SK-N-SH (cell line): ENCODE data around the gene AGMO. TPM values are rescaled to one million over a fixed set of nuclear protein-coding genes. Genes with fewer than 3 reads are reported as not detected.

Experiments used
- CTCF ChIA-PET: fragments of 300-600, 350-600 bp; formaldehyde crosslinking; extraction: SDS; loops from one replicate; lab custom pipeline; 2021; lab: Yijun Ruan, JAX
- POLR2A ChIA-PET: fragments of 350-600 bp; sonication (Branson Sonifier 250); formaldehyde crosslinking; extraction: SDS; loops from one replicate; lab custom pipeline; 2020; ENCODE audit warnings: antibody characterized with exemption, inconsistent platforms; lab: Yijun Ruan, JAX
- DNase-seq: peaks from one replicate; pipeline ENCODE4 v3.0.0; 2012
- H2AFZ ChIP-seq: fragments of 200-600 bp; sonication (generic); 2 replicates; pipeline ENCODE4 v1.8.1; 2016; ENCODE audit warnings: antibody characterized with exemption, mild to moderate bottlenecking, low read depth
- H3F3A ChIP-seq: fragments of 200-600 bp; sonication (generic); replicated peaks from 2 replicates; pipeline ENCODE3; 2016; ENCODE audit warnings: antibody characterized with exemption, mild to moderate bottlenecking; ENCODE audit not compliant: insufficient read depth
- H3K27ac ChIP-seq, 2 experiments: fragments of 200-500 bp in 1 of 2; fragments of 200-600 bp in 1 of 2; sonication (Bioruptor generic) in 1 of 2; sonication (generic), shearing (Covaris generic) in 1 of 2; 2 replicates each; pipeline versions ENCODE4 v1.5.1 to v1.6.1; 2014 to 2016; ENCODE audit warnings: low read depth in 2 of 2, inconsistent platforms in 1 of 2, low read length in 1 of 2, mild to moderate bottlenecking in 1 of 2, mixed read lengths in 1 of 2
- H3K27me3 ChIP-seq: fragments of 200-600 bp; sonication (generic), shearing (Covaris generic); 2 replicates; pipeline ENCODE4 v1.6.1; 2016; ENCODE audit warnings: mixed run types; ENCODE audit not compliant: insufficient read depth
- H3K36me3 ChIP-seq, 2 experiments: fragments of 200-500 bp in 1 of 2; fragments of 200-600 bp in 1 of 2; sonication (Bioruptor generic) in 1 of 2; sonication (generic) in 1 of 2; replicated peaks in 1 of 2; 2 replicates each; pipeline versions ENCODE3 to v1.5.1; 2014 to 2016; ENCODE audit warnings: low read length in 1 of 2, mild to moderate bottlenecking in 1 of 2; ENCODE audit not compliant: insufficient read depth in 2 of 2, control insufficient read depth in 1 of 2
- H3K4me1 ChIP-seq, 2 experiments: fragments of 200-500 bp in 1 of 2; fragments of 200-600 bp in 1 of 2; sonication (Bioruptor generic) in 1 of 2; sonication (generic), shearing (Covaris generic) in 1 of 2; 2 replicates each; pipeline versions ENCODE4 v1.5.1 to v1.6.1; 2014 to 2016; ENCODE audit warnings: low read depth in 1 of 2, low read length in 1 of 2, mixed run types in 1 of 2; ENCODE audit not compliant: insufficient read depth in 2 of 2, control insufficient read depth in 1 of 2
- H3K4me2 ChIP-seq: fragments of 200-600 bp; sonication (generic), shearing (Covaris generic); 2 replicates; pipeline ENCODE4 v1.6.1; 2017; ENCODE audit warnings: mixed run types
- H3K4me3 ChIP-seq, 2 experiments: fragments of 200-500 bp in 1 of 2; fragments of 200-600 bp in 1 of 2; sonication (Bioruptor generic) in 1 of 2; sonication (generic), shearing (Covaris generic) in 1 of 2; 2 replicates each; pipeline versions ENCODE4 v1.5.1 to v1.8.1; 2014 to 2016; ENCODE audit warnings: low read depth in 2 of 2, inconsistent platforms in 1 of 2, low read length in 1 of 2, mild to moderate bottlenecking in 1 of 2, mixed read lengths in 1 of 2, moderate library complexity in 1 of 2
- H3K79me2 ChIP-seq: fragments of 200-600 bp; sonication (generic); 2 replicates; pipeline ENCODE4 v1.8.1; 2017; ENCODE audit warnings: mild to moderate bottlenecking; ENCODE audit not compliant: insufficient read depth
- H3K9ac ChIP-seq: fragments of 200-600 bp; sonication (generic); 2 replicates; pipeline ENCODE4 v1.6.1; 2017; ENCODE audit warnings: mixed run types
- H3K9me2 ChIP-seq: fragments of 200-600 bp; sonication (generic); 2 replicates; pipeline ENCODE4 v1.6.1; 2017; ENCODE audit warnings: mixed run types
- H3K9me3 ChIP-seq: fragments of 200-600 bp; sonication (generic); 2 replicates; pipeline ENCODE4 v1.6.1; 2017; ENCODE audit warnings: mixed run types, mild to moderate bottlenecking, moderate library complexity
- H4K20me1 ChIP-seq: fragments of 200-600 bp; sonication (generic); 2 replicates; pipeline ENCODE4 v1.6.1; 2017; ENCODE audit warnings: mild to moderate bottlenecking, mixed run types; ENCODE audit not compliant: insufficient read depth
- EZH2phosphoT487 ChIP-seq: fragments of 200-600 bp; sonication (generic); IDR thresholded peaks from 2 replicates; pipeline ENCODE4 v1.6.1; 2017; ENCODE audit warnings: low read depth, mixed run types, mild to moderate bottlenecking, antibody characterized with exemption, moderate library complexity, borderline replicate concordance
- FOSL2 ChIP-seq: IDR thresholded peaks from 2 replicates; pipeline ENCODE4 v1.4.0; 2012; ENCODE audit warnings: low read depth, mild to moderate bottlenecking, moderate library complexity, borderline replicate concordance
- FOXJ3 ChIP-seq: sonication (generic); formaldehyde crosslinking; IDR thresholded peaks from 2 replicates; pipeline ENCODE4 v1.5.1; 2020; ENCODE audit warnings: mild to moderate bottlenecking, missing genetic modification reagents
- FOXM1 ChIP-seq: IDR thresholded peaks from 2 replicates; pipeline ENCODE4 v1.4.0; 2012; ENCODE audit warnings: low read depth, mild to moderate bottlenecking
- GATA2 ChIP-seq: sonication (generic); formaldehyde crosslinking; IDR thresholded peaks from 2 replicates; pipeline ENCODE4 v1.5.0; 2020; ENCODE audit warnings: mild to moderate bottlenecking, missing genetic modification reagents
- JUND ChIP-seq: IDR thresholded peaks from 2 replicates; pipeline ENCODE4 v1.4.0; 2012
- NRF1 ChIP-seq: IDR thresholded peaks from 2 replicates; pipeline ENCODE4 v1.6.1; 2012; ENCODE audit warnings: low read depth, mild to moderate bottlenecking, low read length
- PBX3 ChIP-seq: IDR thresholded peaks from 2 replicates; pipeline ENCODE4; 2012
- POLR2AphosphoS5 ChIP-seq: IDR thresholded peaks from 2 replicates; pipeline ENCODE4 v1.6.1; 2012; ENCODE audit warnings: low read depth, low read length
- RXRA ChIP-seq: IDR thresholded peaks from 2 replicates; pipeline ENCODE4 v1.4.0; 2012; ENCODE audit warnings: low read depth, mild to moderate bottlenecking, borderline replicate concordance
- SIN3A ChIP-seq: IDR thresholded peaks from 2 replicates; pipeline ENCODE4 v1.6.1; 2012; ENCODE audit warnings: low read depth, mild to moderate bottlenecking, low read length, moderate library complexity, borderline replicate concordance
- TAF1 ChIP-seq: IDR thresholded peaks from 2 replicates; pipeline ENCODE4 v1.6.1; 2012; ENCODE audit warnings: low read depth, mild to moderate bottlenecking, low read length, moderate library complexity, borderline replicate concordance
- USF1 ChIP-seq: IDR thresholded peaks from 2 replicates; pipeline ENCODE4 v1.4.0; 2012; ENCODE audit warnings: low read depth, borderline replicate concordance
- WGBS: methylation state at CpG from one replicate; pipeline ENCODE4 v1.1.6; 2017; ENCODE audit warnings: low lambda C conversion rate; 5-methylcytosine and 5-hydroxymethylcytosine counted together
- polyA plus RNA-seq, 3 experiments: library from polyadenylated mRNA; depleted of rRNA; stranded (reverse); fragments of >200 nt; gene quantifications; 2 replicates each; pipeline ENCODE4 v1.2.3, GENCODE V29; 2012
- TF ChIP-seq, protein P1 (sequence below): IDR thresholded peaks from 2 replicates; pipeline ENCODE4 v1.4.0; 2012; ENCODE audit warnings: low read depth
- TF ChIP-seq, protein P2 (sequence below): fragments of 150-350 bp; IDR thresholded peaks from 2 replicates; pipeline ENCODE4 v1.6.1; 2016; ENCODE audit warnings: mild to moderate bottlenecking, low read depth, low read length
- TF ChIP-seq, protein P3 (sequence below): fragments of 150-350 bp; IDR thresholded peaks from 2 replicates; pipeline ENCODE4 v1.6.1; 2017; ENCODE audit warnings: antibody characterized with exemption, low read length, low read depth, borderline replicate concordance

The AGMO gene
- polyA plus RNA-seq, 1 of the 3 experiments (the other 2 are of a cell fraction): 0.05 TPM

DNA sequence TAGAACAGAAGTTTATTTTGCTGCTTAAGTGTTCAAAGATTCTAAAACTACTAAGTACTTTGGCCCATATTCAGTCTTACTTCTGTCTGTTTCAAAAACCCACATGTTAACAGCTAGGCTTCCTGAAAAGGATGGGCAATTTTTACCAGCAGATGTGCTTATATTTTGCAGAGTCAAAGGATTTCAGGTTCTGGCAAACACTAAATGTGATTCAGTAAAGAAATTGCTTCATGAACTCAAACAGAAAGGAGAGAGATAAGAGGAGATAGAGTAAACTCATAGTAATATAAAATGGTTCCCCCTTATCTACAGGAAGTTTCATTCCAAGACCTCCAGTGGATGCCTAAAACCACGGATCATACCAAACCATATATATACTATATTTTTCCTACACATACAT is 248.5 kb downstream of the AGMO start:
- POLR2A ChIA-PET: no interaction called here
- 45% methylated on average over 1 of the region's 1 CpG for WGBS

GRCh38 chr7:15309872-15310271 is 251.9 kb downstream of the AGMO start:
- no peak overlapping the region for H3K9ac ChIP-seq
- H3K9me3 ChIP-seq: no peaks in the 10 kb centered on the region
- H3K4me1 ChIP-seq: no peaks in the 10 kb centered on the region
- H3F3A ChIP-seq: no peaks in the 10 kb centered on the region
- no peak overlapping the region for H2AFZ ChIP-seq
- H3K27me3 ChIP-seq: no peaks in the 10 kb centered on the region
- POLR2A ChIA-PET: no interaction called here
- no peak overlapping the region for H3K4me3 ChIP-seq
- no peaks in the 10 kb centered on the region for H3K36me3 ChIP-seq
- H3K79me2 ChIP-seq: no peaks in the 10 kb centered on the region
- CTCF ChIA-PET: interaction anchor here (1.0 to 2.4 kb wide), 2 partner anchors 17 to 411 kb away, joined by 4 to 7 read pairs; no protein-coding TSS in a partner anchor
- H4K20me1 ChIP-seq: no peaks in the 10 kb centered on the region
- no peak for TF ChIP-seq PBX3
- TF ChIP-seq EZH2phosphoT487: no peak
- no peak for TF ChIP-seq FOXJ3 (CRISPR knock-in tag)
- TF ChIP-seq, protein P1, sequence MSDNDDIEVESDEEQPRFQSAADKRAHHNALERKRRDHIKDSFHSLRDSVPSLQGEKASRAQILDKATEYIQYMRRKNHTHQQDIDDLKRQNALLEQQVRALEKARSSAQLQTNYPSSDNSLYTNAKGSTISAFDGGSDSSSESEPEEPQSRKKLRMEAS: no peak
- no peak for TF ChIP-seq SIN3A
- TF ChIP-seq FOSL2: no peak
- no peak for TF ChIP-seq FOXM1
- no peak for TF ChIP-seq POLR2AphosphoS5
- TF ChIP-seq TAF1: no peak
- no peak for DNase-seq
- no peaks in the 10 kb centered on the region for H3K9me2 ChIP-seq
- WGBS: 46% methylated on average over 1 of the region's 1 CpG
- H3K27ac ChIP-seq: no peak overlapping the region
- no peak overlapping the region for H3K4me2 ChIP-seq

More for the DNA sequence above, 248.5 kb downstream of the AGMO start:
- no peak for DNase-seq
- H3K4me1 ChIP-seq: no peaks in the 10 kb centered on the region
- H3K9ac ChIP-seq: no peak overlapping the region
- H4K20me1 ChIP-seq: no peaks in the 10 kb centered on the region
- no peak overlapping the region for H3K27ac ChIP-seq
- H3K9me2 ChIP-seq: no peaks in the 10 kb centered on the region
- H2AFZ ChIP-seq: no peak overlapping the region; the same call in 1 of the 2 replicates
- no peaks in the 10 kb centered on the region for H3F3A ChIP-seq
- H3K4me3 ChIP-seq: no peak overlapping the region
- H3K4me2 ChIP-seq: no peak overlapping the region
- H3K79me2 ChIP-seq: no peaks in the 10 kb centered on the region
- H3K9me3 ChIP-seq: no peaks in the 10 kb centered on the region
- no peaks in the 10 kb centered on the region for H3K27me3 ChIP-seq
- H3K36me3 ChIP-seq: no peaks in the 10 kb centered on the region
- CTCF ChIA-PET: interaction anchor here (0.7 to 1.8 kb wide), 2 partner anchors 408 to 595 kb away, joined by 3 to 4 read pairs; no protein-coding TSS in a partner anchor
- TF ChIP-seq GATA2 (CRISPR knock-in tag): no peak
- no peak for TF ChIP-seq FOXJ3 (CRISPR knock-in tag)
- TF ChIP-seq EZH2phosphoT487: no peak
- TF ChIP-seq, protein P1: no peak
- no peak for TF ChIP-seq JUND
- no peak for TF ChIP-seq TAF1
- TF ChIP-seq PBX3: no peak
- no peak for TF ChIP-seq USF1
- TF ChIP-seq, protein P2, sequence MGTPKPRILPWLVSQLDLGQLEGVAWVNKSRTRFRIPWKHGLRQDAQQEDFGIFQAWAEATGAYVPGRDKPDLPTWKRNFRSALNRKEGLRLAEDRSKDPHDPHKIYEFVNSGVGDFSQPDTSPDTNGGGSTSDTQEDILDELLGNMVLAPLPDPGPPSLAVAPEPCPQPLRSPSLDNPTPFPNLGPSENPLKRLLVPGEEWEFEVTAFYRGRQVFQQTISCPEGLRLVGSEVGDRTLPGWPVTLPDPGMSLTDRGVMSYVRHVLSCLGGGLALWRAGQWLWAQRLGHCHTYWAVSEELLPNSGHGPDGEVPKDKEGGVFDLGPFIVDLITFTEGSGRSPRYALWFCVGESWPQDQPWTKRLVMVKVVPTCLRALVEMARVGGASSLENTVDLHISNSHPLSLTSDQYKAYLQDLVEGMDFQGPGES: no peak
- TF ChIP-seq, protein P3, sequence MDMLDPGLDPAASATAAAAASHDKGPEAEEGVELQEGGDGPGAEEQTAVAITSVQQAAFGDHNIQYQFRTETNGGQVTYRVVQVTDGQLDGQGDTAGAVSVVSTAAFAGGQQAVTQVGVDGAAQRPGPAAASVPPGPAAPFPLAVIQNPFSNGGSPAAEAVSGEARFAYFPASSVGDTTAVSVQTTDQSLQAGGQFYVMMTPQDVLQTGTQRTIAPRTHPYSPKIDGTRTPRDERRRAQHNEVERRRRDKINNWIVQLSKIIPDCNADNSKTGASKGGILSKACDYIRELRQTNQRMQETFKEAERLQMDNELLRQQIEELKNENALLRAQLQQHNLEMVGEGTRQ: no peak
- TF ChIP-seq FOXM1: no peak
- TF ChIP-seq RXRA: no peak
- no peak for TF ChIP-seq NRF1
- TF ChIP-seq, all 33 proteins: peak for 0
